Measurements from ENCODE around the gene WDR53. TPM values are rescaled to one million over a fixed set of nuclear protein-coding genes. Genes with fewer than 3 reads are reported as not detected.

The WDR53 gene
- total RNA-seq, 4 donors from 2014 or later, result 1.6 to 14.2 (median 4.6) TPM; not detected in 1

GRCh38 chr3:196609805-196610515 lies 41.6 kb upstream of the WDR53 start:
- WGBS, 2 donors (ENCODE audit: low coverage in 1 of 2), result 76 to 81% methylated on average over 4 to 6 of the region's 6 CpGs
- in situ Hi-C loops (cut with MboI; ENCODE audit: low pct_ligation_motif_present in 1 of 4, low pct_unique_long_range_greater_than_20kb in 1 of 4, low sequenced_read_pairs in 3 of 4), result loop anchor here (5.0 to 25.0 kb wide), 4 partner anchors 72 to 352 kb away; partner anchors contain the start of gene PIGZ (in 1 of the 4)

GRCh38 chr3:196609343-196609775 lies 41.0 kb upstream of the WDR53 start:
- H3K4me3 ChIP-seq, result no peak overlapping the region
- in situ Hi-C loops (cut with MboI; ENCODE audit: low pct_ligation_motif_present in 1 of 4, low pct_unique_long_range_greater_than_20kb in 1 of 4, low sequenced_read_pairs in 3 of 4), result loop anchor here (5.0 to 25.0 kb wide), 4 partner anchors 73 to 353 kb away; partner anchors contain the start of gene PIGZ (in 1 of the 4)
- peak; percentile 95 for DNase-seq

More at GRCh38 chr3:196609805-196610515, 41.6 kb upstream of the WDR53 start:
- Histone ChIP-seq H3K4me1 (peaks cover 0 to 27% (median 6%) of the 10 kb centered on the region in 4 donors), H3K36me3 (no peaks in the 10 kb centered on the region), H3K9me3 (no peaks in the 10 kb centered on the region), H3K4me3 (no peak overlapping the region), H3K27ac (peak overlapping the region in 3 of 4 donors; percentile 26 to 48 (median 27)), H3K27me3 (peaks cover 6% of the 10 kb centered on the region)
- TF ChIP-seq CTCF (IDR thresholded peaks at IDR 0.05), result no peak
- no peak for TF ChIP-seq POLR2A (IDR thresholded peaks at IDR 0.05)
- TF ChIP-seq POLR2AphosphoS5 (IDR thresholded peaks at IDR 0.05), result no peak
- TF ChIP-seq EP300 (IDR thresholded peaks at IDR 0.05; ENCODE audit: low read depth), result no peak
- intact Hi-C loops (cut with DNase I; ENCODE audit: low total_unique reads), result loop anchor here (1.0 kb wide), 1 partner anchor 75 kb away; no protein-coding TSS in a partner anchor
- DNase-seq, result no peak

DNA sequence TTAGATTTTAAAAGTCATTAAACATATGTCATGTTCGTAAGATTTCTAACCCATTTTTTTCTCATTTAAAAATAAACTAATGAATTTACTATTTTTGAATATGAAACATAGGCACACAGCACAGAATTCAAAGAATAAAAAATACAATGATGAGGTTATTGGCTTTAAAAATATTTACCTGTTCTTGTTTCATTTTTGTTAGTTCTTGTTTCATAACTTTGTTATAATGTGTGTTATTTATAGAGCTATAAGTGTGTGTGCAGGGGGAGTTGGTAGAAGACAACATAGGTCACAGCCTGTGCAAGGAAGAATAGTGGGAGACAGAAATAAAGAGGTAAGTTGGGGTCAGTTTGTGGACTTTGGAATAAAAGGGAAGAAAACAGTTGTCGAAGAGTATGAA lies 40.3 kb upstream of the WDR53 start:
- in situ Hi-C loops (cut with MboI; ENCODE audit: low pct_ligation_motif_present in 1 of 4, low pct_unique_long_range_greater_than_20kb in 1 of 4, low sequenced_read_pairs in 3 of 4), result loop anchor here (5.0 to 25.0 kb wide), 4 partner anchors 74 to 354 kb away; partner anchors contain the start of gene PIGZ (in 1 of the 4)
- Histone ChIP-seq H3K27ac (no peak overlapping the region), H3K36me3 (no peaks in the 10 kb centered on the region), H3K4me3 (no peak overlapping the region), H3K9me3 (no peaks in the 10 kb centered on the region), H3K27me3 (peaks cover 6% of the 10 kb centered on the region), H3K4me1 (peaks cover 0 to 27% (median 6%) of the 10 kb centered on the region in 4 donors)
- intact Hi-C loops (cut with DNase I; ENCODE audit: low total_unique reads), result loop anchor here (1.0 kb wide), 1 partner anchor 77 kb away; no protein-coding TSS in a partner anchor
- TF ChIP-seq EP300 (IDR thresholded peaks at IDR 0.05; ENCODE audit: low read depth), result no peak
- no peak for TF ChIP-seq POLR2A (IDR thresholded peaks at IDR 0.05)
- no peak for TF ChIP-seq CTCF (IDR thresholded peaks at IDR 0.05)
- no peak for TF ChIP-seq POLR2AphosphoS5 (IDR thresholded peaks at IDR 0.05)
- 91 to 97% methylated on average over 2 of the region's 2 CpGs for WGBS, 2 donors (ENCODE audit: low coverage in 1 of 2)
- DNase-seq, result no peak

More at GRCh38 chr3:196609343-196609775, 41.0 kb upstream of the WDR53 start:
- no peaks in the 10 kb centered on the region for H3K9me3 ChIP-seq
- peaks cover 0 to 27% (median 6%) of the 10 kb centered on the region in 4 donors for H3K4me1 ChIP-seq
- peak overlapping the region in 3 of 4 donors; percentile 26 to 48 (median 27) for H3K27ac ChIP-seq
- no peak for TF ChIP-seq POLR2A (IDR thresholded peaks at IDR 0.05)
- TF ChIP-seq EP300 (IDR thresholded peaks at IDR 0.05; ENCODE audit: low read depth), result no peak
- TF ChIP-seq CTCF (IDR thresholded peaks at IDR 0.05), result peak; percentile 90 to 92 (median 91)
- TF ChIP-seq POLR2AphosphoS5 (IDR thresholded peaks at IDR 0.05), result peak in 1 of 3 donors; percentile 32
- peaks cover 6% of the 10 kb centered on the region for H3K27me3 ChIP-seq
- no peaks in the 10 kb centered on the region for H3K36me3 ChIP-seq
- intact Hi-C loops (cut with DNase I; ENCODE audit: low total_unique reads), result loop anchor here (1.0 kb wide), 1 partner anchor 76 kb away; no protein-coding TSS in a partner anchor
- 18 to 43% methylated on average over 1 to 5 of the region's 5 CpGs for WGBS, 2 donors (ENCODE audit: low coverage in 1 of 2)

GRCh38 chr3:196604548-196604947 lies 36.2 kb upstream of the WDR53 start:
- Histone ChIP-seq H3K4me3 (no peak overlapping the region), H3K36me3 (no peaks in the 10 kb centered on the region), H3K9me3 (no peaks in the 10 kb centered on the region), H3K27me3 (peaks cover 6% of the 10 kb centered on the region), H3K4me1 (peaks cover 0 to 2% (median 1%) of the 10 kb centered on the region in 4 donors), H3K27ac (no peak overlapping the region)
- WGBS, 2 donors (ENCODE audit: low coverage in 1 of 2), result 43% methylated on average over 13 of the region's 13 CpGs; no CpG with 5 or more reads in 1 of the 2 donors
- TF ChIP-seq CTCF (IDR thresholded peaks at IDR 0.05), result no peak
- in situ Hi-C loops (cut with MboI; ENCODE audit: low pct_ligation_motif_present in 1 of 4, low pct_unique_long_range_greater_than_20kb in 1 of 4, low sequenced_read_pairs in 3 of 4) (loop anchor here in 2 of 4 donors (10.0 to 25.0 kb wide), 2 partner anchors 80 to 358 kb away; partner anchors contain the start of gene PIGZ (in 1 of the 2)), intact Hi-C loops (cut with DNase I; ENCODE audit: low total_unique reads) (no loop called here)
- DNase-seq, result peak; percentile 23

All from transverse colon (tissue), 4 donors.